IPS-18c (cell line): Measurements from ENCODE around the gene DECR2.

Experiments used
- H3K4me3 ChIP-seq: 2 replicates; pipeline ENCODE4 v1.7.0; 2013; ENCODE audit warnings: low read depth, mild to moderate bottlenecking, low read length, moderate library complexity; ENCODE audit not compliant: insufficient read depth
- H3K9me3 ChIP-seq: one replicate; pipeline ENCODE4 v1.6.1; 2013; ENCODE audit warnings: mild to moderate bottlenecking, low read length, moderate library complexity; ENCODE audit not compliant: control insufficient read depth, insufficient read depth

Gene DECR2

GRCh38 chr16:363766-364490 lies 37.8 kb upstream of the DECR2 start:
- no peak overlapping the region for H3K4me3 ChIP-seq
- no peaks in the 10 kb centered on the region for H3K9me3 ChIP-seq

DNA sequence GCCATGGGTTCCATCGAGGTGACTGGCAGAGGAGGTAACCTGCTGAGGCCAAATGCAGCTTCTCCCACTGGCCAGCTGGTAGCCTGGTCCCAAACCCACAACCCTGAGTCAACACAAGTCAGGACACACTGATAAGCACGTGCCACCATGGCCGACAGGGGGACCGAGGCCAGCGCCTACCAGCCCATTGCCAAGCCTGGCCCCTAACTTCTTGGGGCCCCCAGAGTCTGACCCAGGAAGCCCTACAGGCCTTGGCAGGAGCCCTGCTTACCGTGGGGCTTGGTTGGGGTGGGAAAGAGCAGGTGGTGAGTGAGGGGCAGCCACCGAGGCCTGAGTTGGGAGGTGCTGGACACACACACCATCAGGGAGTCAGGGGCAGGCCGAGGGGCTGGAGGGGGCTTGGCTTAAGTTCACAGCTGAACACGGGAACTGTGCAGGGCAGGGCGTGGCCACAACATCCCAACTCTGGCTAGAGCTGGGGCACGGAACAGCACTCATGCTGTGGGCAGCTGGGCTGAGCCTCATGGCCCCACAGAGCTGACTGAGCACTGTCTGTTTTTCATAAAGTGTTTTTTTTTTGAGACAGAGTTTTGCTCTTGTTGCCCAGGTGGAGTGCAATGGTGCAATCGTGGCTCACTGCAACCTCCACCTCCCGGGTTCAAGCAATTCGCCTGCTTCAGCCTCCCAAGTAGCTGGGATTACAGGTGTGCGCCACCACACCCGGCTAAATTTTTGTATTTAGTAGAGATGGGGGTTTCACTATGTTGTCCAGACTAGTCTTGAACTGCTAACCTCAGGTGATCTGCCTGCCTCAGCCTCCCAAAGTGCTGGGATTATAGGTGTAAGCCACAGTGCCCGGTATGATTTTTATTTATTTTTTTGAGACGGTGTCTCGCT lies 36.8 kb upstream of the DECR2 start:
- Histone ChIP-seq H3K4me3 (no peak overlapping the region), H3K9me3 (no peaks in the 10 kb centered on the region)

- Histone ChIP-seq H3K4me3 (no peak overlapping the region), H3K9me3 (no peaks in the 10 kb centered on the region)
These were observed 35.2 kb upstream of the DECR2 start for GRCh38 chr16:366476-366875.

- no peak overlapping the region for H3K4me3 ChIP-seq
- H3K9me3 ChIP-seq = no peaks in the 10 kb centered on the region
These were observed 34.3 kb upstream of the DECR2 start for GRCh38 chr16:367333-367903.

DNA sequence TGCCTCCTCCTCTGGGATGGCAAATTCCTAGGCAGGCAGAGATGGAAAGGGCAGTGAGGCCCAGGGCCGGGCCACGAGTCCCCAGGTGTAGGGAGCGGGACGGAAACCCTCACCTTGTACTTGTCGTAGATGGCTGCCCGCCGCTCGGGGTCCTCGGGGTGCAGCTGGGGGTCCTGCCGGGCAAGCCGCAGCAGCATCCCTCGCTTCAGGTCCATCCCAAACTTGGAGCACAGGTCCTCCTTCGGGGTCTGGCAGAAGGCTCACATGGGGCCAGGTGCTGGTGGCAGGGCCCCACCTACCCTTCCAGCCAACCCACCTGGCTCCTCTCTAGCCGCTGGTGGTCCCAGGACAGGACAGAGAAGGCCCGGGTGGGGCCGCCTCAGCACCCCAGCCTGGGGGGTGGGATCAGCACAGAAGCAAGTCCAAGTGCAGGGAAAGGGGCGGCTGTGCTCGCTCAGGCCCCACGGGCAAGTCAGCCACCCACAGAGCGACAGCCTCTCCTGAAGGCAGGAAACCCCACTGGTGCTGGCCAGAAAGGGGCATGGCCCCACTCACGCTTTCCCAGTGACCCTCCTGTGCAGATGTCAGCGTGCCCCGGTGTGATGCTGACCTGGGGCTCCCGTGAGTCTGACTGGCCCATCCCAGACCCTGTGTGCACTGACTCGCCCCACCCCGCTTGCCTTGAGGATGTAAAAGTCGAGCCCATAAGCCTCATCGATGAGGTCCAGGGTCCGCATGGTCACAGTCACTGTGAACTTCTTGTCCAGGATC lies 33.1 kb upstream of the DECR2 start:
- no peak overlapping the region for H3K4me3 ChIP-seq
- no peaks in the 10 kb centered on the region for H3K9me3 ChIP-seq

- Histone ChIP-seq H3K9me3 (no peaks in the 10 kb centered on the region), H3K4me3 (peak overlapping the region; percentile 55)
These were observed 32.3 kb upstream of the DECR2 start for GRCh38 chr16:369275-369865.

DNA sequence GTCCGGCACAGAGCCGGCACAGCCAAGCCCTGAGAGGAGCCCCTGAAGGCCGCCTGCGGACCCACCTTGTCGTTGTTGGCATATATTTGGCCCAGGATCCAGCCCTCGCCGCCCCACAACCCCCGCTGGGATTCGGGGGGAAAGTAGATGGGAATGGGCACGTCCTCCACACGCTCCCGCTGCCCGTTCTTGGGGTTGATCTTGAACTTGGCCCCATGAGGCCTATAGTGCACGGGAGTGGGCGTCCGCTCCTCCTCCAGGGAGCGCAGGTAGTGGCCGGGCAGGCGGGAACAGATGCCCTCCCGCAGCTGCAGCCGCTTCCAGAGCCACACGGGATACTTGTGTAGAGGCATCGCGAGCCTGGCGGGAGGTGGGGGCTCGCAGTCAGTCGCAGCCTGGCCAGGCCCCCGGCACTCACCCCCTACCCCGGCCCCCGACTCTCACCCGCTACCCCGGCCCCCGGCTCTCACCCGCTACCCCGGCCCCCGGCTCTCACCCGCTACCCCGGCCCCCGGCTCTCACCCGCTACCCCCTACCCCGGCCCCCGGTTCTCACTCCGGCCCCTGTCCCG lies 31.7 kb upstream of the DECR2 start:
- Histone ChIP-seq H3K4me3 (peak overlapping the region; percentile 55), H3K9me3 (no peaks in the 10 kb centered on the region)

- Histone ChIP-seq H3K9me3 (no peaks in the 10 kb centered on the region), H3K4me3 (peak within 1 kb of the TSS; percentile 55)
These were observed 31.2 kb upstream of the DECR2 start, which contains the start of gene MRPL28 for GRCh38 chr16:370443-370842. MRPL28 (minus strand) TSS chr16:370538; CDS start chr16:370218, 320 bp downstream.

DNA sequence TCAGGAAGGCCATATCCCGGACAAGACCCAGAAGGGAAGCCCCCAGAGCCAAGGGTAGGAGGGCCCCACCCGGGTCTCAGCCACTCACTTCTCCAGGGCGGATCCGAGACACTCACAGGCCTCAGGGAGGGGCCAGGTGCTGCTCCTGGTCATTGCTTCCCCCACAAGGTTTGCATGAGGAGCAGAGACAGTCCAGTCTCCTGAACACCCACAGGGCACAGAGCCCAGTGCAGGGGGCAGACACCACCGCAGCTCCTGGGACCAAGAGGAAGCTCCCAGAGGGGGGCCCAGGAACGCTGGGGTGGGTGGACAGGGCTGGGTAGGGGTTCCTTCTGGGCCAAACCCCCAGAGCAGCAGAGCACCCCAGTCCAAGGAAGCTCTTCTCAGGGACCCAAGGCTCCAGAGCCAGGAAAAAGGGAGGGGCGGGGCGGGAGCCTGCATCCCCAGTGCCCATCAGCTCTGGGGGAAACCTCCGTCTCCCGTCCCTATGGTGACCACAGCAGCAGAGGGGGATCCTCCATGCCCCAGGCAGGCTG lies 30.6 kb upstream of the DECR2 start:
- Histone ChIP-seq H3K4me3 (no peak overlapping the region), H3K9me3 (no peaks in the 10 kb centered on the region)

DNA sequence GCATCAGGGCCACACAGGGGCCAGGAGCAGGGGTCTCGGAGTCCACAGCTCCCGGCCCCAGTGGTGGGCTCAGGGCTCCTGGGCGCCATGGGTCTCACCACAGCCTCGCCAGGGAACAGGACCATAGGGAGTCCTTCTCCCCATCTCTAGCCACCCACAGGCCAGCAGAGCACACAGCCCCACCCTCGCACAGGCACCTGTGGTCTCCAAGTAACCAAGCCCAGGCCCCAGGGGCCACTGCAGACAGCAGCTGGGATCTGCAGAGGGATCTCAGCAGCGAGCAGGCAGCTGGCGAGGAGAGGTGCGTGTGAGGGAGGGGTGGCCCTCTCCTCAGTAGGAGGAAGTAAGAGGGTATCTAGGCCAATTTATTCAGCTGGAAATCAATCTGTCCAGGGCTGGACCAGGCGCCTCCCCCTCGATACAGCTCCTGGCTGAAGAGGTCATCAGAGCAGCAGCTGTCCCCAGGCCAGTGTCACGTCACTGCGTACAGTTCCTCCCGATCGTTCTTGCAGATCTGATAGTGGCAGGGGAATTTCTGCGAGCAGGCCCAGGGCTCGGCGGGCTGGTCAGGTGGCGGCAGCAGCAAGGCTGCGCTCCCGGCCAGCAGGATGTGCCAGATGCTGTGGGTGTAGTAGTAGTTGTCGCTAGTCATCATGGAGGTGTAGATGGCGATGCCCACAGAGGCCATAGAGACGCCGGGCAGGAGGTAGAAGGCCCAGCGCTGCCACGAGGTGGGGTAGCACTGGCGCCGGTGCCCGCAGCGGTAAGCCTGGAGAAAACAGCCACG lies 30.0 kb upstream of the DECR2 start:
- Histone ChIP-seq H3K9me3 (no peaks in the 10 kb centered on the region), H3K4me3 (no peak overlapping the region)

DNA sequence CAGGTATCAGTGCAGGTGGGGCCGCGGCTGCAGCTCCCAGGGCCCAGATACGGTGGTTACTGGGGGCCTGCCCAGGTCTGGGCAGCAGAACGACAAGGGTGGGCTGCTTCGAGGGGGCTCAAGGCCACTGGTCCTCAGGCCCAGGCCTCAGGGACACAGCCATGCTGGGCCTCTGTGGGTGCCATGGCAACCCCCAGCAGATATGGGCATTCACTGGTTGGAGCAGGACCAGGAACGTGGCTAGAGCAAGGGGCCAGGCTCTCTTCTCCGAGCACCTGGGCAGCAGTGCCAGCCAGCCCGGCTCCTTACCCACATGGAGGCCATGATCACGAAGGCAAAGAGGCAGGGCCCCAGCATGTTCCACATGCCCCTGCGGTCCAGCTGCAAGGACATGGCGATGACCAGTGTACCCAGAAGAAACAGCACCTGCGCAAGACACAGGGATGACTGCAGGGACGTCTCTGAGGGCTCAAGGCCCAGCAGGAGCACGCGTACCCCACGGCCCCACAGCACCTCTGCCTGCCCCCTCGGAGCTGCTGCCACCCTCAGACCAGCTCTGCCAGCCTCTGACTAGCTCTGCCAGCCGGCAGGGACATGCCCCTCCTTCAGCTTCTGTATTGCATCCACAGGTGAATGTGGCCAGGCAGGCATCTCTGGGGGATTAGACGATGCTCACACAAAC lies 29.2 kb upstream of the DECR2 start:
- Histone ChIP-seq H3K4me3 (no peak overlapping the region), H3K9me3 (no peaks in the 10 kb centered on the region)

DNA sequence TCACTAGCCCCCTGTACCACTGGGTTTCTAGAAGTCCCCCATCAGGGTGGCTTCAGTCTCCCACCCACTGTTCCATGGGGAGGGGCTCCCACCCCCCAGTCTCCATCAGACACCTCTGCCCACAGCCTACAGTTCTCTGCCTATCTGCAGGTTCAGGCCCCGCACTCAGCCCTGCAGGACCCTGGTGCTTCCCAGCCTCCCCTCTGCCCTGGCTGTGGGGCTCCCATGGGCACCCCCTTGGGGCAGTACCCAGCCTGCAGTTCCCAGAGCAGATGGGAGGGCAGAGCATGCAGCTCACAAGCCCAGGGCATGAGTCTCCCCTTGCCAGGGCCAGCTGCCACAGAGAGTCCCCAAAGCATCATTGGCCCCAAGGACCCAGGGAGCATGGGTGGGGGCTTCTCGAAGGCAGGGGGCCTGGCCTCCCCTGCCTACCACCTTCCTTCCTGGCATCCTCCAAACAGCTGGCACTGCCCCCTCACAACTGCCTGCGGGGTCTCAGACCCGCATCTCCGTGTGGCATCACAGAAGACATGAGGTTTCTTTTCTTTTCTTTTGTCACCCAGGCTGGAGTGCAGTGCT lies 28.6 kb upstream of the DECR2 start:
- Histone ChIP-seq H3K9me3 (no peaks in the 10 kb centered on the region), H3K4me3 (no peak overlapping the region)

- Histone ChIP-seq H3K4me3 (no peak overlapping the region), H3K9me3 (no peaks in the 10 kb centered on the region)
These were observed 27.7 kb upstream of the DECR2 start for GRCh38 chr16:373848-374615.

DNA sequence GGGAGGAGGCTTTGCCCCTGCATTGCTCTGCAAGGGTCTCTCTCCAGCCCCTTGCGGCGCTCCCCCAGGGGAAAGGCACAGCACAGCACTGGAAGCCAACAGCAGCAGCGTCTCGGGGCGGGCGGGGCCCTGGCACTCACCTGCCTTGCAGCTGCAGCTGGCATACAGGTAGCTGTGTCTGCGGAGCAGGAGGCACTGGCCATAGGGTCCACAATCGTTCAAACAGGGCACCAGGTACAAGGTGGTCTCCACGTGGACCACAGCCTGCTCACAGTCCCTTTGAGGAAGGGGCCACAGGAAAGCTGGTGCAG lies 27.1 kb upstream of the DECR2 start:
- Histone ChIP-seq H3K4me3 (no peak overlapping the region), H3K9me3 (no peaks in the 10 kb centered on the region)
